Measurements from ENCODE around the gene DCUN1D4.
"Not testable (repeated sequence)": the region's sequence is repeated elsewhere in the genome, so short reads cannot be mapped to it uniquely, and the experiment has no call there.

DCUN1D4 gene

GRCh38 chr4:51884606-51885005, 41.7 kb downstream of the DCUN1D4 start:
- no peak for DNase-seq (ENCODE audit: low read depth in 1 of 2, low spot score in 1 of 2)
- TF ChIP-seq, protein P1, sequence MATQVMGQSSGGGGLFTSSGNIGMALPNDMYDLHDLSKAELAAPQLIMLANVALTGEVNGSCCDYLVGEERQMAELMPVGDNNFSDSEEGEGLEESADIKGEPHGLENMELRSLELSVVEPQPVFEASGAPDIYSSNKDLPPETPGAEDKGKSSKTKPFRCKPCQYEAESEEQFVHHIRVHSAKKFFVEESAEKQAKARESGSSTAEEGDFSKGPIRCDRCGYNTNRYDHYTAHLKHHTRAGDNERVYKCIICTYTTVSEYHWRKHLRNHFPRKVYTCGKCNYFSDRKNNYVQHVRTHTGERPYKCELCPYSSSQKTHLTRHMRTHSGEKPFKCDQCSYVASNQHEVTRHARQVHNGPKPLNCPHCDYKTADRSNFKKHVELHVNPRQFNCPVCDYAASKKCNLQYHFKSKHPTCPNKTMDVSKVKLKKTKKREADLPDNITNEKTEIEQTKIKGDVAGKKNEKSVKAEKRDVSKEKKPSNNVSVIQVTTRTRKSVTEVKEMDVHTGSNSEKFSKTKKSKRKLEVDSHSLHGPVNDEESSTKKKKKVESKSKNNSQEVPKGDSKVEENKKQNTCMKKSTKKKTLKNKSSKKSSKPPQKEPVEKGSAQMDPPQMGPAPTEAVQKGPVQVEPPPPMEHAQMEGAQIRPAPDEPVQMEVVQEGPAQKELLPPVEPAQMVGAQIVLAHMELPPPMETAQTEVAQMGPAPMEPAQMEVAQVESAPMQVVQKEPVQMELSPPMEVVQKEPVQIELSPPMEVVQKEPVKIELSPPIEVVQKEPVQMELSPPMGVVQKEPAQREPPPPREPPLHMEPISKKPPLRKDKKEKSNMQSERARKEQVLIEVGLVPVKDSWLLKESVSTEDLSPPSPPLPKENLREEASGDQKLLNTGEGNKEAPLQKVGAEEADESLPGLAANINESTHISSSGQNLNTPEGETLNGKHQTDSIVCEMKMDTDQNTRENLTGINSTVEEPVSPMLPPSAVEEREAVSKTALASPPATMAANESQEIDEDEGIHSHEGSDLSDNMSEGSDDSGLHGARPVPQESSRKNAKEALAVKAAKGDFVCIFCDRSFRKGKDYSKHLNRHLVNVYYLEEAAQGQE (IDR thresholded peaks at IDR 0.05; ENCODE audit: insufficient replicate concordance, low read depth): no peak
- TF ChIP-seq, protein P2, sequence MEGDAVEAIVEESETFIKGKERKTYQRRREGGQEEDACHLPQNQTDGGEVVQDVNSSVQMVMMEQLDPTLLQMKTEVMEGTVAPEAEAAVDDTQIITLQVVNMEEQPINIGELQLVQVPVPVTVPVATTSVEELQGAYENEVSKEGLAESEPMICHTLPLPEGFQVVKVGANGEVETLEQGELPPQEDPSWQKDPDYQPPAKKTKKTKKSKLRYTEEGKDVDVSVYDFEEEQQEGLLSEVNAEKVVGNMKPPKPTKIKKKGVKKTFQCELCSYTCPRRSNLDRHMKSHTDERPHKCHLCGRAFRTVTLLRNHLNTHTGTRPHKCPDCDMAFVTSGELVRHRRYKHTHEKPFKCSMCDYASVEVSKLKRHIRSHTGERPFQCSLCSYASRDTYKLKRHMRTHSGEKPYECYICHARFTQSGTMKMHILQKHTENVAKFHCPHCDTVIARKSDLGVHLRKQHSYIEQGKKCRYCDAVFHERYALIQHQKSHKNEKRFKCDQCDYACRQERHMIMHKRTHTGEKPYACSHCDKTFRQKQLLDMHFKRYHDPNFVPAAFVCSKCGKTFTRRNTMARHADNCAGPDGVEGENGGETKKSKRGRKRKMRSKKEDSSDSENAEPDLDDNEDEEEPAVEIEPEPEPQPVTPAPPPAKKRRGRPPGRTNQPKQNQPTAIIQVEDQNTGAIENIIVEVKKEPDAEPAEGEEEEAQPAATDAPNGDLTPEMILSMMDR (IDR thresholded peaks at IDR 0.05; ENCODE audit: insufficient read depth, low read length): no peak
- no peak for TF ChIP-seq SPI1 (IDR thresholded peaks at IDR 0.05; ENCODE audit: borderline replicate concordance, low read depth)
- no peak for TF ChIP-seq GABPA (IDR thresholded peaks at IDR 0.05; ENCODE audit: low read depth)
- TF ChIP-seq POLR2AphosphoS5 (IDR thresholded peaks at IDR 0.05; ENCODE audit: low read depth): no peak
- no peak overlapping the region for H3K4me3 ChIP-seq (replicated peaks; ENCODE audit: insufficient read depth, low read length)
- no peaks in the 10 kb centered on the region for H3K27me3 ChIP-seq (ENCODE audit: insufficient read depth, poor library complexity, severe bottlenecking)
- no peak overlapping the region for H3K27ac ChIP-seq (replicated peaks)

DNA sequence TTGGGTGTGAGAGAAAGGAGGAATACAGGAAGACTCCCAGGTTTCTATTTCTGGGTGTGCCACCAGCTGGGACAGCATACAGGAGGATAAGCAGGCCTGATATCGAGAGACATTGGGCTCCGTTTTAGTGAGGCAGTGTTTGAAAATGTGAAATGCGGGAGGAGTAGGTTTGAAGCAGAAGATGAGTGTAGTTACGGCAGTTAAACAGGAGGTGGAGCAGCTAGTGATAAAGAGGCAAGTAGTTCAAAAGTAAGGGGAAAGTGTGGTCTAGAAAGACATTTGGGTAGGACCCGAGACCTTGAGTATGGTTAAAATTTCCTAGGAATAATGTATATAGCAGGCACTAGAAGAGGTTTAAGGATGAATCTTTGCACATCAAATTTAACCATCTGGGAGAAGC, 42.4 kb downstream of the DCUN1D4 start:
- H3K4me3 ChIP-seq (replicated peaks; ENCODE audit: insufficient read depth, low read length): no peak overlapping the region
- TF ChIP-seq, protein P1 (IDR thresholded peaks at IDR 0.05; ENCODE audit: insufficient replicate concordance, low read depth): no peak
- TF ChIP-seq, protein P2 (IDR thresholded peaks at IDR 0.05; ENCODE audit: insufficient read depth, low read length): peak; percentile 23
- no peaks in the 10 kb centered on the region for H3K27me3 ChIP-seq (ENCODE audit: insufficient read depth, poor library complexity, severe bottlenecking)
- DNase-seq (ENCODE audit: low read depth in 1 of 2, low spot score in 1 of 2): no peak
- H3K27ac ChIP-seq (replicated peaks): no peak overlapping the region

GRCh38 chr4:51890760-51891159, 47.8 kb downstream of the DCUN1D4 start:
- no peak overlapping the region for H3K27ac ChIP-seq (replicated peaks)
- no peak for TF ChIP-seq SPI1 (IDR thresholded peaks at IDR 0.05; ENCODE audit: borderline replicate concordance, low read depth)
- TF ChIP-seq, protein P2 (IDR thresholded peaks at IDR 0.05; ENCODE audit: insufficient read depth, low read length): no peak
- TF ChIP-seq GABPA (IDR thresholded peaks at IDR 0.05; ENCODE audit: low read depth): no peak
- no peak overlapping the region for H3K4me3 ChIP-seq (replicated peaks; ENCODE audit: insufficient read depth, low read length)
- DNase-seq (ENCODE audit: low read depth in 1 of 2, low spot score in 1 of 2): no peak
- H3K27me3 ChIP-seq (ENCODE audit: insufficient read depth, poor library complexity, severe bottlenecking): no peaks in the 10 kb centered on the region

GRCh38 chr4:51893402-51893801, 50.4 kb downstream of the DCUN1D4 start:
- not testable (repeated sequence) for H3K27me3 ChIP-seq (ENCODE audit: insufficient read depth, poor library complexity, severe bottlenecking); DNase-seq (ENCODE audit: low read depth in 1 of 2, low spot score in 1 of 2); H3K4me3 ChIP-seq (replicated peaks; ENCODE audit: insufficient read depth, low read length); H3K27ac ChIP-seq (replicated peaks)
